ENCODE data around the gene CASP14.
"Not testable (repeated sequence)": the region's sequence is repeated elsewhere in the genome, so short reads cannot be mapped to it uniquely, and the experiment has no call there.

Gene CASP14

GRCh38 chr19:15093001-15093400 is 43.7 kb downstream of the CASP14 start:
- no peak overlapping the region for H3K4me3 ChIP-seq (ENCODE audit: low read depth, low read length)
- no peak for TF ChIP-seq CTCF (IDR thresholded peaks at IDR 0.05; ENCODE audit: low read depth, low read length)

- no peak overlapping the region for H3K4me3 ChIP-seq (ENCODE audit: low read depth, low read length)
- TF ChIP-seq CTCF (IDR thresholded peaks at IDR 0.05; ENCODE audit: low read depth, low read length) = no peak
These were observed 46.9 kb downstream of the CASP14 start for GRCh38 chr19:15096223-15096622.

GRCh38 chr19:15097980-15098379 is 48.7 kb downstream of the CASP14 start:
- not testable (repeated sequence) for H3K4me3 ChIP-seq (ENCODE audit: low read depth, low read length)

GRCh38 chr19:15098460-15098859 is 49.2 kb downstream of the CASP14 start:
- no peak overlapping the region for H3K4me3 ChIP-seq (ENCODE audit: low read depth, low read length)
- no peak for TF ChIP-seq CTCF (IDR thresholded peaks at IDR 0.05; ENCODE audit: low read depth, low read length)

GRCh38 chr19:15099017-15099582 is 49.8 kb downstream of the CASP14 start:
- no peak for TF ChIP-seq CTCF (IDR thresholded peaks at IDR 0.05; ENCODE audit: low read depth, low read length)
- H3K4me3 ChIP-seq (ENCODE audit: low read depth, low read length) = no peak overlapping the region

- no peak overlapping the region for H3K4me3 ChIP-seq (ENCODE audit: low read depth, low read length)
- TF ChIP-seq CTCF (IDR thresholded peaks at IDR 0.05; ENCODE audit: low read depth, low read length) = peak; percentile 78
These were observed 52.3 kb downstream of the CASP14 start for GRCh38 chr19:15101479-15102082.

GRCh38 chr19:15104003-15104402 is 54.7 kb downstream of the CASP14 start:
- TF ChIP-seq CTCF (IDR thresholded peaks at IDR 0.05; ENCODE audit: low read depth, low read length) = no peak
- H3K4me3 ChIP-seq (ENCODE audit: low read depth, low read length) = no peak overlapping the region

- no peak for TF ChIP-seq CTCF (IDR thresholded peaks at IDR 0.05; ENCODE audit: low read depth, low read length)
- no peak overlapping the region for H3K4me3 ChIP-seq (ENCODE audit: low read depth, low read length)
These were observed 55.1 kb downstream of the CASP14 start for GRCh38 chr19:15104411-15104810.

All from WI38 (cell line).